GM18909 (cell line): ENCODE measurements around the gene COG2.
A peak's percentile ranks its signal among the peaks of the same experiment; 100 is the strongest.
"Not testable (repeated sequence)": the region's sequence is repeated elsewhere in the genome, so short reads cannot be mapped to it uniquely, and the experiment has no call there.

Experiments
- ATAC-seq: cut with Tn5 transposase; IDR thresholded peaks from one replicate; pipeline ENCODE4 v1.9.1; 2021; ENCODE audit warnings: mild to moderate bottlenecking; ENCODE audit not compliant: unreplicated experiment, poor library complexity

The COG2 gene

GRCh38 chr1:230642263-230642959 is at the start of gene COG2:
Gene COG2 (plus strand): TSS chr1:230642481. CDS start chr1:230642607, 126 bp downstream.
- ATAC-seq: peak; percentile 97

- no peak for ATAC-seq
Observed at GRCh38 chr1:230592848-230593414, 49.4 kb upstream of the COG2 start.

GRCh38 chr1:230594214-230594773 is 48.0 kb upstream of the COG2 start:
- no peak for ATAC-seq

DNA sequence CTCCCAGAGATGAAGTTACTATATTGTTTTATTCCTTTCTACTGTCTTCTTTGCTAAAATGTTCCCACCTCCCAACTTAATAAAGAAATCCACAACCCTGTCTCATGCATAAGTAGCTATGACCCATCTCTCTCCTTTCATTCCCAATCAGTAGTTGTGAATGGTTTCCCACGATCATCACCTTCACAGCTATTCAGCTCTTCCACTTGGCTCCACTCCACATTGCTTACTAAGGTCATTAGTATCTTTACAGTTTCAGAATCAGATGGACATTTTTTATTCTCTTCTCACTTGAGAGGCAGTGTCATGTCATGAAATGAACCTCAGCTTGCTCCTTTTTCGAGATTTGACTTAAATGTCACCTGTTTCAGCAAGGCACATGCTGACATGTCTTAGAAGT is 47.1 kb upstream of the COG2 start:
- no peak for ATAC-seq

- ATAC-seq: no peak
Observed at GRCh38 chr1:230596306-230596705, 46.0 kb upstream of the COG2 start.

DNA sequence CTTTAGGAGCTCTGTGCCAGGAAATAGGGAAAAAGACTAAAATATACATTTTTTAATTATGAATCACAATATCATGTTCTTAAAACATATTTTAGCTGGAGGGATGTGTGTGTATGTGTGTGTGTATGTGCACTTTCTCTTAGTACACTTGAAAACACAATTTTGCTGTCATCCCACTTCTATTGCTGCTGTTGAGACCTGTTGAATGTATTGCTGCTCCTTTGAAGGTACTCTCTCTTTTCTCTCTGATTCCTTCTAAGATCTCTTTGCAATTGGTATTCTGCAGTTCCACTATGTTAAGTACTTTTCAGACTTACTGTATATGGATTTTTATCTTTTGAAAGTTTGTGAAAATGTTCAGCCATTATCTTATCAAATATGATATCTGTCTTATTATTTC is 43.5 kb upstream of the COG2 start:
- no peak for ATAC-seq

- no peak for ATAC-seq
Observed at GRCh38 chr1:230599926-230600656, 42.2 kb upstream of the COG2 start.

DNA sequence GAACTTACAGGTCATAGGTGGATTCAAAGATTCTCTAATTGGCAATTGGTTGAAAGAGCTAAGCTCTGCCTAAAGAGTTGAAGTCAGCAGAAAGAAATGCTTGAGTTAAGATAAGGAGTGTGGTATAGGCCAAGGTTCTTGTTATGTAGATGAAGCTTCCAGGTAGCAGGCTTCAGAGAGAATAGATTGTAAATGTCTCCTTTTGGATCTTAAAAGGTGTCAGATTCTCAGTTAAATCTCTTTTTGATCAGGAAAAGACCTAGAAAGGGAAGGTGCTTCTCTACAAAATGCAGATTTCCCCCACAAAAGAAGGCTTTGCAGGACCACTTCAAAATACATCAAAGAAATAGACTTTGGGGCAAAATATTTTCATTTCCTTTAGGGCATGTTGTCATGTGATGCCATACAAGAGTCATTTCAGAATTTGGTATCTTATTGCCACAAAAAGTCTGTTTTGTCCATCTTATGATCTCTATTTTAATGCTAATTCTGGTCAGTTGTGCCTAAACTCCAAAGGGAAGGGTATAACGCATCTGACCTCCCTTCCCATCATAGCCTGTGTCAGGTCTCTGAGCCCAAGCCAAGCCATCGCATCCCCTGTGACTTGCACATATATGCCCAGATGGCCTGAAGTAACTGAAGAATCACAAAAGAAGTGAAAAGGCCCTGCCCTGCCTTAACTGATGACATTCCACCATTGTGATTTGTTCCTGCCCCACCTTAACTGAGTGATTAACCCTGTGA is 41.5 kb upstream of the COG2 start:
- not testable (repeated sequence) for ATAC-seq

- no peak for ATAC-seq
Observed at GRCh38 chr1:230609208-230609607, 33.1 kb upstream of the COG2 start.

GRCh38 chr1:230610589-230610988 is 31.7 kb upstream of the COG2 start:
- ATAC-seq: no peak

- ATAC-seq: no peak
Observed at GRCh38 chr1:230611128-230611877, 31.0 kb upstream of the COG2 start.

DNA sequence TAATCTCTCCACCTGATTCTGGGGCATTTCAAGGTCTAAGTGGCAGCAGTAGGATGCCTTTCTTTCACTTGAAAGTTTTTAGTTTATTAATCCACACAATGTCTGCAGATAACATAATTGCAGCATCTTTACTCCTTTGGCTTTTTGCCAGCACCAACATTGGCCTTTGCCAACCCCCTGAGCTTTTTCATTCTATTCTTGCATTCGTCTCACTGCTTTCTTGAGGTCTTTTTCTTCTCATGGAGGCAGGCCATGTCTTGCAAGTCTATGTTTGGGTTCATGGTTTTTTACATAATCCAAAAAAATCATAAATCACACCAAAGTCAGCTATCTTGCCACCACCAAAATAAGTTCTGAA is 30.4 kb upstream of the COG2 start:
- ATAC-seq: no peak

GRCh38 chr1:230612651-230613050 is 29.6 kb upstream of the COG2 start:
- no peak for ATAC-seq

GRCh38 chr1:230614121-230614520 is 28.2 kb upstream of the COG2 start:
- no peak for ATAC-seq

GRCh38 chr1:230618537-230618936 is 23.7 kb upstream of the COG2 start:
- ATAC-seq: no peak

- no peak for ATAC-seq
Observed at GRCh38 chr1:230620649-230621323, 21.5 kb upstream of the COG2 start.

GRCh38 chr1:230621324-230622030 is 20.8 kb upstream of the COG2 start:
- no peak for ATAC-seq

- no peak for ATAC-seq
Observed at GRCh38 chr1:230622151-230622550, 20.1 kb upstream of the COG2 start.
